Activated naive CD4-positive, alpha-beta T cell treated with anti-CD3 and anti-CD28 coated beads, Interleukin-2, amount 50 U/mL, for 16 hours (primary cell): ENCODE data around the gene MYCBP2.
"Not testable (repeated sequence)": the region's sequence is repeated elsewhere in the genome, so short reads cannot be mapped to it uniquely, and the experiment has no call there.

Experiments
- DNase-seq: peaks from one replicate; pipeline ENCODE4 v3.0.0-alpha.2; 2020

The MYCBP2 gene

DNA sequence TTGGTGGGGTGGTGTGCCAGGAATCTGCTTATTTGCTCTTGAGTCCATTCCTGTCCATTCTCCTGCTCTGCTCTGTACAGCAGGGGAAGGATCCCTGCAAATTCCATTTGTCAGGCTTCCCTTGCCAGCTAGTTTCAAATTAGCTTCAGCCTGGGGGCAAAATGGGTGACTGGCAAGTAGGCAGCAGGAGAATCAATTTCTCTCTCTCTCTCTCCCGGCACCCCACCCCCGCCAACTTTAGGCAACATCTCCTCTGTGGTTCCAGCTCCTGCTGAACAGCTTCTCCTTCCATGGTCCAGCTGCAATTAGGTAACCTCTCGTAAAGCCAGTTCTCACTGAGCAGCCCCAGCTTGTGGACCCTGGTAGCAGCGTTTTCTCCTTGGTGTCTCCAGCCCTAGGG is 6.7 kb upstream of the MYCBP2 start:
- no peak for DNase-seq

DNA sequence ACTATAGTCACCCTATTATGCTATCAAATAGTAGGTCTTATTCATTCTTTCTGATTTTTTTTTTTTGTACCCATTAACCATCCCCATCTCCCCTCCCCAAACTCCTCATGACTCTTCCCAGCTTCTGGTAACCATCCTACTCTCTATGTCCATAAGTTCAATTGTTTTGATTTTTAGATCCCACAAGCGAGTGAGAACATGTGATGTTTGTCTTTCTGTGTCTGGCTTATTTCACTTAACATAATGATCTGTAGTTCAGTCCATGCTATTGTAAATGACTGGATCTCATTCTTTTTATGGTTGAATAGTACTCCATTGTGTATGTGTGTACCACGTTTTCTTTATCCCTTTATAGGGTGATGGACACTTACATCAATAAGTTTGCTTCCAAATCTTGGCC is 4.5 kb upstream of the MYCBP2 start:
- DNase-seq = no peak

DNA sequence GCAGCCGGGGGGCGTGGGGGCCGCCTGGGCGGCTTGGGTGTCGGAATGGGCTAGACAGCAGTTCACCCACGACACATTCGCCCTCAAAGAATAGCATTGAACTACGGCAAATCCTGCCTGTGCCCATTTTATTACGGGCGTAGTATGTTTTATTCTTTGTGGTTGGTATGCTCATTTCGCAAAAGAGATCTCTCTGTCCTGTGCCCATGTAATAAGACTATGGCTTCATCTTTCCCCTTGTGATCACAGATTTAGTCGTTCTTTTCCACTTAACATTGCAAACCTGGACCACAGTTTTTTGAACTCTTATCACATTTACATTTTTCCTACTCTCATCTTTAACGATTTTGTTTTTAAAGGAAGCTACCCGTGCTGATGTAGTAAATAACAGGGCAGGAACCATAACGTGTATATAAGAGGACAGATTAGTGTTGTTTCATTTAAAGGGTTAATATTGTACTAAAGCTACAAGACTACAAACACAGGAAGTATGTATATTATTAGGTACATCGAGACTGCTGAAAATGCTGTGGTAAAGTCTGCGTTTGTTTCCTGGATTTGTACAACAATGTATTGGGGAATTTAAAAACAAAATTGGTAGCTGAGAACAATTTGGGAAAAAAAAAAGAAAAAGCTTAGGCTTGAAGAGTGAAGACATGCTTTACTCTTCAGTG is 3.2 kb upstream of the MYCBP2 start:
- DNase-seq = no peak

DNA sequence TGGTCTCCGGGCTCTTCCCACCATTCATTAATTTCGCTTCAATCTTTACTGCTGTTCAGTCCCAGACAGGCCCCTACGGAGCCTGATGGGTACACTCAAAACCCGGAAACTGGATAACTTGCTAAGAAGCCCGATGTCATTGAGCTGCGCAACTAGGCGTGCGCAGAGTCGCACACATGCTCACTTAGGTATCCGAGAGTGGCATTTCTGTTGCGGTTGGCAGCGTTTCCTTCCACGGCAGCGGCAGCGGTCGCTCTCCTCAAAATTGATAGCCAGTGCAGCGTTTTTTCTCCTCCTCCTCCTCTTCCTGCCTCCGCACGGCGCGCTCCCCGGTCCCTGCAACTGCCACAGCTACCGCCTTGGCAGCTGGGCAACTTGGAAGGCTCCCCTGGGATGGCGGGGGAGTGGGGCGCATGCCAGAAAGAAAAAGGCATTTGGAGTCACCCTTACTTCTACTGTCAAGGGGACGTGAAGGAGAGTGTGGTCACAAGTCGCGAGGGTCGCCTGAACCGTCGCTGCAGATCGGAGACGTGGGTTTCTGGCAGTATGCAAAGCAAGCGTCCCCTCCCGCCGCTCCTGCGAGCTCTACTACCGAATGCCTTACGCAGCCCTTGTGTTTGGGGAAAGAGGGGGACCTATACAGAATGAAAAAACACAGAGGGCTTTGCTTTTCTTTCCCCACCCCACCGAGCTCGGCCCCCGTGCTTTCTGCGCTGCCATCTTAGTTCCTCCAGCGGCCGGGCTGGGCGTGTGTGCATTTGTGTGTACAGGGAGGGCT is 2.4 kb upstream of the MYCBP2 start:
- peak; percentile 87 for DNase-seq

DNA sequence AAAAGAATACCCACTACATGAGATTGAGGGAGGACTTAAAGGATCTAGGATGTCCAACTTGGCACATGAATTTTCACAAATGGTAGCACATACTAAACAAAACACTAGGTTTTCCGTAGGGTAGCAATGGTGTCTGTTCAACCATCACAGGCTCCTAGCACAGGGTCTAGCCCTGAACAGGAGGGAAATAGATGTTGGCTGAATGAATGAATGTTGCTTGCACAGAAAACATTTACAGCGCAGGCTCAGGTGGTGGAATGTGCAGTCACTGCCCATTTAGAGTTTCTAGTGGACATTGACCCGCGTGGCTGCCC is 1.9 kb upstream of the MYCBP2 start:
- DNase-seq = no peak

DNA sequence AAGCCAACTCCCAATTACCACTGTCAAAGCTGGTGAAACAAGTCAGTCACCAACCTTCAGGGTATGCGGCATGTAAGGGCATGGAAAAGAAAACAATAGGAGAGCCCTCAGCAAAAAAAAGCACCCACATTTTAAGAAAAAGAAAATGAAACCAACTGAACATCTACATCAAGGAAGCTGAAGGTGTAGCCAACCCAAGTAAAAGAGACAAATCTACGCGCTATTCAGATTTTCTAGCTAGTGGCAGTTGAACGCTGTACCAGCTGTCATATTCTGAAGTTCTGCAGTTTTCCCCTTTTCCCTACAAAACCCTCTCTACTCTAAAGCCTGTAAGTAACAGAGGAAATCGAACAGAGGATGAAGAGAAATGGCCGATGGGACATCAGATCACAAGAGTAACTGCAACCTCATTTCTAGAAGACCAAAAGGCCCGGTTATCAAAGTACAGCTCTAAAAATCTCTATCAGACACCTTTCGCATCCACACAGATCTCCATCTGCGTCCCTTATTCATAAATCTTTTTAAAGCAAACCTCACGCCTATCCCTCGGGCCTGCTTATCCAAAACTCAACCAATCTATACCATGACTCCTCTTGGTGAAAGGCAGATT is 1.4 kb downstream of the MYCBP2 start:
- no peak for DNase-seq

DNA sequence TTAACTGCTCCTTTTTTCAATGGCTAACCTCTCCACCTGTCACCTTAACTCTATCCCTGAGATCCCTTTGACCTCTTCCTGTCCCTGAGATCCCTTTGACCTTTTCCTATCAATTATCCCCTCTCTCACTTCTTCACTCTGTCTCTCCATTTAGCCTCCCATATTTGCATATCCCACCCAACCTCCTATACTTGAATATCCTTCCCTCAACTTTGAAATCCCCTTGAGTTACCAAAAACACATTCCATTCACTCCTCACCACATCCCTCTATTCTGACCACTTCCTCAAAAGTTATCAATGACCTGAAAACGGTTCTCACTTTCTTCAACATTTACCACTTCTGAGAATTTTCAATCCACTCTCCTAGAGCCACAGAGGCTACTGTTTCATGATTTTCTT is 3.0 kb downstream of the MYCBP2 start:
- no peak for DNase-seq

DNA sequence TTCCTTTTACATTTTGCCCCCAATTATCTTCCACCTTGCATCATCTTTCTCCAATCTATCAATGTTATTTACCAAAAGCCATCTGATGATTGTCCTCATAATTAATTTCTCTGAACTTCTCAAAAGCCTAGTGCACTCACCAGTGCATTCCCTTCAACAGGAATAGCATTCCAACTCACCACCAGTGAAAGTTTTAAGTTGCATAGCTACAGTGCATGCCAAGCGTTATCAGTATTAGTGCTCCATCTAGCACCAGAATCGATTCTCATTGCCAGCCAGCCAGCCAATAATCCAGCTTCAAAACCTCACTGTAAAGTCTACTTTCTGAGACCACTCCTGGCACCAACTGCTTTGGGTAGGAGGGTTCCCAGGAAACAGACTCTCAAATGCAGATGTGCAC is 7.4 kb downstream of the MYCBP2 start:
- no peak for DNase-seq

DNA sequence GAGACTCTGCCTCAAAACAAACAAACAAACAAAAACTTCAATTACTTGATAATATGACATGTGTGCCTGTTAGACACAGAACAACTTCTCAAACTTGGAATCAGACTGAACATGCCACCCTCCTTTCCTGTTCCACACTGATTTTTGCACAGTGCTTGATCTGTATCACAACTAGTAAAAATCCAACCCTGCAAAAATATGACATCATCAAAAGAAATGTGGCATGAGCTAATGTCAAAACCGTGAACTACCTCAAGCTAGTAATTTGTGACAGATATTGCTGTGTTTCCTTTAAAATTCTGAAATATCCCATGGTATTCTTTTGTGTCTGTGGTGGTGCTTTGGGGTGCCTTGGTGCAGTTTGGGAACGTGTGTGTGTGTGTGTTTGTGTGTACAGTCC is 8.2 kb downstream of the MYCBP2 start:
- DNase-seq = no peak

DNA sequence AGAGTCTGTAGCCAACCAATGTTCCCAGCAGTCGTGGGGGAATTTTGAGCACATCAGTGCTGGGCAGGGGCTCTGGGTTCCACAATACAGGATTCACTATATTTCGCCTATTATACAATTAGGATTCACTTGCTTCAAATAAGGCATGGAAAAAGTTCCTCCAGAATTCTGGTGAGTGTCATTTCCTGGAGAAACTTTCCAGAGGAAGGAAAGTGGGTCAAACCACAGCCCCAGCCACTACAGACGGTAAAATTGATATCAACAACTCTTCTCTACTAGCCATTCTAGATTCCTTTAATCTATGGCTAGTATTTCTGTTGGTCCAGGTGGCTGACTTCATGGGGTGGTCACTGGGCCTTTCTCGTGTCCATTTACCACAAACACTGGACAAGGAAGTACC is 10.5 kb downstream of the MYCBP2 start:
- DNase-seq = no peak

DNA sequence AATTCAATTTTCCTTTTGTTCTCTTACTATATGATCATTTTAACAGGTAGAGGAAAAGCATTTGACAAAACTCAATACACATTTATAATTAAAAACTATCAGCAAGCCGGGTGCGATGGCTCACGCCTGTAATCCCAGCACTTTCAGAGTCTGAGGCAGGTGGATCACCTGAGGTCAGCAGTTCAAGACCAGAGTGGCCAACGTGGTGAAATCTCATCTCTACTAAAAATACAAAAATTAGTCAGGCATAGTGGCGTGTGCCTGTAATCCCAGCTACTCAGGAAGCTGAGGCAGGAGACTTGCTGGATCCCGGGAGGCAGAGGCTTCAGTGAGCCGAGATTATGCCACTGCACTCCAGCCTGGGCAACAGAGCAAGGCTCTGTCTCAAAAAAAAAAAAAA is 11.4 kb downstream of the MYCBP2 start:
- DNase-seq = not testable (repeated sequence)

DNA sequence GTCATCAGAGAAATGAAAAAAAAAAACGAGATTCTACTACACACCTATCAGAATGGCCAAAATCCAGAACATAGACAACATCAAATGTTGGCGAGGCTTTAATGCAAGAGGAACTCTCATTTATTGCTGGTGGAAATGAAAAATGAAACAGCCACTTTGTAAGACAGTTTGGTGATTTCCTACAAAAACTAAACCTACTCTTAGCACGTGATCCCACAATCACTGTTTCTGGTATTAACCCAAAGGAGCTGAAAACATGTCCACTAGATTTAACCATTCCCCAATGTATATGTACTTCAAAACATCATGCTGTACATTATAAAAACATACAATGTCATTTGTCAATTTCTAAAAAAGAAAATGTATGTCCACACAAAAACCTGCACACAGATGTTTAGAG is 13.0 kb downstream of the MYCBP2 start:
- DNase-seq = no peak

DNA sequence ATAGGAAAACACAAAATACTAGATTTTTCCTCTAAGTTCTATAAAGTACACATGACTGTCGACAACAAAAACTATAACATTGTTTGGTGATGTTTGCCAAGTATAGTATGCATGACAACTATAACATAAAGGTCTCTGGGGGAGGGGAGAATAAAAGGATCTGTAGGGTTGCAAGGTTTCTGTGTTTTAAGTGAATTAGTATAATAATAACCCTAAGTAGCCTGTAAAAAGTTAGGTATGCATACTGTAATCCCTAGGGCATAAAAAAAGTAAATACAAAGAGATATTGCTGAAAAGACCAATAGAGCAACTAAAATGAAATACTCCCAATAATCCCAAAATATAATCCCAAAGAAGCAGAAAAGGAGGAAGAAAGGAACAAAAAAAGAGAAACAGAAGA is 14.6 kb downstream of the MYCBP2 start:
- DNase-seq = no peak

DNA sequence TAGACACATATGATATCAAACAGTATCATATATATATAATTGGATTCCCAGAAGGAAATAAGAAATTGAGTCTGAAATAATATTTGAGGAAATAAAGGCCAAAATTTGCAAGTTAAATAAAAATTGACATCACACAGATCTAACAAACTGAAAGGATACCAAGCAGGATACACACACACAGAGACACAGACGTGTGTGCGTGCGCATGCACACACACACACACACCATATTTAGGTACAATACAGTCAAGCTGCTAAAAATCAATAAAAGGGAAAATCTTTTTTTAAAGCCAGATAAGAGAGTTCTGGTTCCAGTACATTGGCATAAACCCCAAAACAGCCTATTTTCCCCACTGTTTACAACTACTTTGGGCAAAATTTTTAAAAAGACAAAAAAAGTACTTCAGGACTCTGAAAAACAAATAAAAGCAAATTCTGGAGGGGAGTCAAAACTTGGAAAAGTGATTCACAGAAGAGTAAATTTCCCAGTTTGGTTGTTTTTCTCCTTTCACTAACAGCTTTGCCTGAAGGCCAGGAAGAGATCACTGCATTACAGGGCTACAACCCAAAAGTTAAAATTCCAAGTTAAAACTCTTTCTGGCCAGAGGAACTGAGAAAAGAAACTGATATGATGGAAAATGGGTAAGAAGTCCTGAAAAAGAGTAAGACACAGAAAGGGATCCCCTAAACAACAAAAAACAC is 16.2 kb downstream of the MYCBP2 start:
- DNase-seq = no peak

DNA sequence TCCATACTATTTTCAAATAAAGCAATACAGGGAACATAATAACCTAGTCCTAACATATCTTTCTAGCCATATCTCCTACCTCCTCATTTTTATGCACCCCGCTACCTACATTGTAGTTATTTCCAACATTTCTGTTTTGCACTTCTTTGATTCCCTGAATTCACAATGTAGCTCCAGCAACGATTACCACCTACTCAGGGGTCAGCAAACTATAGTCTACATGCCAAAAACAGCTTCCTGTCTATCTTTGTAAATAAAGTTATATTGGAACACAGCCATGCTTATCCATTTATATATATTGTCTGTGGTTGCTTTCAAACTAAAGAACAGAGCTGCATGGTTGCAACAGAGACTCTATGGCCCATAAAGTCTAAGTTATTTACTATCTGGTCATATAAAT is 16.7 kb downstream of the MYCBP2 start:
- no peak for DNase-seq

DNA sequence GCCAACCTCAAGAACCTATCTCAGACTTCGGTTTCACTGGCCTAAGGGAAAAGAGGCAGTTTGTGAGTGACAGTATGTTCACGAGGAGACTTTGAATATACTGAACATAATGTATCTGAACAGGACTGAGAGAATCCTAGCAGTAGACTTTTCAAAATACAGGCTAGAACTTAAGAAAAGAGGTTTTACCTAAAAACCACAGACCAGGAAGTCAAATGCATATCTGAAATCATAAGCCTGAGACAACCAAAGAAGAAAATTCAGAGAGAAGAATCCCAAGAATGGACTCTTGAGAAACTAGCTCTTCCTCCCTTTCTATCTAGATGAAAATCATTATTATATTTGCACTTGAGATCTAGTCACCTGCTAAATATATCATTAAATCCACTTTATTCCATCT is 17.6 kb downstream of the MYCBP2 start:
- no peak for DNase-seq

DNA sequence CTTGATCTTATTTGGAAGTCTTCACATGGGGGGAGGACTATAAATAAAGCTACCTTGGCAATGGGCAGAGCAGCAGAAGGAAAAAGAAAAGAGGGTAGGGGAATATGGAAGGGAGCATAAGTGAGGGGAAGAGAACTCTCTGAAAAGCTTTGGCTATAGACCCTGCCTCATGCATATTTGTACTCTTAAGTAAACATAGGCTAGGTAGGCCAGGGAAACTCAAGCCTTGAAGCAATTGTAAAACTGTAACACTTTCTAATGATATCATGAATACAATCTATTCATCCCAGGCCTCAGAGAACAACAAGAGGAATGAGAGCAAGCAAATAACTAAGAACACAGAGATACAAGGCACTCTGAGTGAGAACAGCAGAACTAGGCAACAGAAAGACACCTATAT is 20.4 kb downstream of the MYCBP2 start:
- no peak for DNase-seq

DNA sequence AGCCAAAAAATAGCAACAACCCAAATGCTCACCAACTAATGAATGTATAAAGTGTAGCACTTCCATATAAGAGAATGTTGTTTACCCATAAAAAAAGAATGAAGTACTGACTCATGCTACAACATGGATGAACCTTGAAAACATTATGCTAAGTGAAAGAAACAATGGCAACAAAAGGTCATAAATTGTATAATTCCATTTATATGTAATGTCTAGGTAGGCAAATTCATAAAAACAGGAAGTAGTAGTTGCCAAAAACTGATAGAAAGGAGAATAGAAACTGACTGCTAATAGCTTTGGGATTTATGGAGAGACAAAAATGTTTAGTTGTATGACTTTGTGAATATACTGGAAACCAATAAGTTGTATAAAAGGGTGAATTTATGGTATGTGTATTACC is 21.6 kb downstream of the MYCBP2 start:
- no peak for DNase-seq

DNA sequence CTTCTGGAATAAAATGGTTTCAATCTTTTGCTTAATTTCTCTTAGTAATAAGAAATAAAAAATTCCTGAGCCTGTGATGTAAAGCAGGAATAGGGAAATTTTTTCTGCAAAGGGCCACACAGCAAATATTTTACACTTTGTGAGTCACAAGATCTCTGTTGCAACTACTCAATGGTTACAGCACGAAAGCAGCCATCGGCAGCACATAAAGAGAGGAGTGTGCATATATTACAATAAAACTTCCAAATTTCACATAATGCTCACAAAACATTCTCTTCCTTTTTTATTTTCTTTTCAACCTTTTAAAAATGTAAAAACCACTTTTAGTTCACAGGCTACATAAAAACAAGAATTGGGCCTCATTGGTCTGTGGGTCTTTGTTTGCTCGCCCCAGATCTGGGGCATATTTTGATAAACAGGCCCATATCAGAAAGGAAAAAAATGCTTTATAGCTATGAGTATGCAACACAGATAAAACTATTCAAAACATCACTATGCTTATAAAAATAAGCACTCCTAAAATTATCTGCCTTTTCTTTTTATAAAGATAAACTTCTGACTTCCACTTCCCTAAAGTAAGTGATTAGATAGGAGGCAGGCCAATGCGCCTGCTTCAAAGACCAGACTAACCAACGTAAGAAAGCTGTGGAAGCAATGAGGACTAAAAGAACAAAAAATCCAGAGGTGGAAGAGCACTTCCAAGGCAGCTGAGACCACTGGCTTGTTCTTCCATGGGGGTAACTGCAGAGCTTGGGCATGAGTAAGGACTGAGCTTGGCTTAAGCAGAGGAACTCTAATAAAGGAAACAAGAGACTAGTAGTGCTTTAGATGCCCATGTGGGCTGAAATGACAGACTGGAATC is 26.5 kb downstream of the MYCBP2 start:
- DNase-seq = no peak

DNA sequence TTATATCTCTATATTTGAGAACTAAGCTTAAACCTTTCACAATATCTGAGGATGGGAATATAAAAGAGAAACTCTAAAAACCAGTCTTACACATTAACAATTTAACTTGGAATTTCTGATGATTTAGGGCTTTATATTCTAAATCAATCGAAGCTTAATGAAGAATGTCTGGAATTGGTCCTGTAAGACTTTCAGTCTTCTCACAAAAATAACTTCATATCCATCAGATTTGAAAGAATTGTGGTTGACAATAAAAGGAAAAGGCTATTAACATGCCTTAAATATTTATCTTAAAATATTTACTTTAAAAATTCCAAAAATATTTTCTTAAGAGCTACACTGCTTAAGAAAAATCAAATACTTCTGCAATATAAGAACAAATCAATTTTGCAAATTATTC is 27.3 kb downstream of the MYCBP2 start:
- DNase-seq = no peak

DNA sequence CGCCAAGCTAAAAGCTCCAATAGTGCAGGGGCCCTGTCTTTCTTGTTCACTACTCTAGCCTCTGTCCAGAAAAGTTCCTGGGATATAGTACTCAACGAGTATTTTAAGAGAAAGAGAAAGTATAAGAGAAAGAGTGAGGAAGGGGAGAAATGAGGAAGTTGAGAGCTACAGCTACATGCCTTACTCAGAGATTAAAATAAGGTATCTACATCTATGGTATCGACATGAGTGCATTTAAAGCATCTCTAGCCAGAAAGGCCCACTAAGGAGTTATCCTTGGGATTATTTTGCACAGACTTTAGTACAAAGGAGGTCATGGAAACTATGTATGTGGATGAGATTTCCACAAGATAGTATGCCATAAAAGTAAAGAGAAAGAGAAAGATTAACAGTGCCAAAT is 28.5 kb downstream of the MYCBP2 start:
- DNase-seq = no peak

DNA sequence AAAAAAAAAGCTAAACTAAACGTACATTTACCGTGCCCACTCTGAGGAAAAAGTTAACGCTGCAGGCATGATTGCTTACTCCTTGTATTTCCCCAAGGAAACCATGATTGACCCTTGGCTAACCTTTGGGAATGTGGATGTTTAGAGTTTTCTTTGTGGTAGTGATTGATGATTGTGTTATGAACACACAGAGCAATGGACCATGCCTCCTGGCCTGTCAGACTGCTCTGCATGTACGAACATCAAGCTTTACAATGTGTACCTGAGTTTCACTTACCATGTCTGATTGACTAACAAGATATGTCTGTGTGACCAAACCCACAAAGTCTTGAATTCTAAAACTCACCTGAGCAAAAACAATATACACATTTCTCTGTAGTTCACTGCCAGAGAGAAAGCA is 35.1 kb downstream of the MYCBP2 start:
- DNase-seq = no peak

DNA sequence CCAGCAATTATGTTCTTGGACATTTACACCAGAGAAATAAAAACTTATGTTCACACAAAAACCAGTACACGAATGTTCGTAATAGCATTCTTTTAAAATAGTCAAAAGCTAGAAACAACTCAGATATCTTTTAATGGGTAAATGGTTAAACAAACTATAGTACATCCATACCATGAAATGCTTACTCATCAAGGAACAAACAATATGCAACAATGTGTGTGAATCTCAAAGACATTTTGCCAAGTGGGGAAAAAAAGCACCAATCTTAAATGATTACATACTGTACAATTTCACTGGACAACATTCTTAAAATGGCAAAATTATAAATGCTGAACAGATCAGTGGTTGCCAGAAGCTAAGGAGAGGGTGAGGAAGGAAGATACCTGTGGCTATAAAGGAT is 36.6 kb downstream of the MYCBP2 start:
- no peak for DNase-seq
